Keratinocyte (primary cell): Measurements from ENCODE around the gene AHCYL2.

Source experiments
- EZH2 ChIP-seq: IDR thresholded peaks from one replicate; pipeline ENCODE4 v1.6.1; 2012; ENCODE audit warnings: inconsistent platforms, mild to moderate bottlenecking, low read length, moderate library complexity
- TF ChIP-seq, protein P1 (sequence below), 3 experiments: IDR thresholded peaks in 1 of 3; conservative IDR thresholded peaks in 1 of 3; optimal IDR thresholded peaks in 1 of 3; 2 replicates in 2 of 3; 3 replicates in 1 of 3; pipeline versions ENCODE3 to v1.5.1; 2011; ENCODE audit warnings: low read length in 3 of 3, mild to moderate bottlenecking in 3 of 3, moderate library complexity in 2 of 3, control low read depth in 1 of 3, inconsistent platforms in 1 of 3; ENCODE audit not compliant: insufficient read depth in 2 of 3; ENCODE audit errors: extremely low read depth in 1 of 3

DNA sequence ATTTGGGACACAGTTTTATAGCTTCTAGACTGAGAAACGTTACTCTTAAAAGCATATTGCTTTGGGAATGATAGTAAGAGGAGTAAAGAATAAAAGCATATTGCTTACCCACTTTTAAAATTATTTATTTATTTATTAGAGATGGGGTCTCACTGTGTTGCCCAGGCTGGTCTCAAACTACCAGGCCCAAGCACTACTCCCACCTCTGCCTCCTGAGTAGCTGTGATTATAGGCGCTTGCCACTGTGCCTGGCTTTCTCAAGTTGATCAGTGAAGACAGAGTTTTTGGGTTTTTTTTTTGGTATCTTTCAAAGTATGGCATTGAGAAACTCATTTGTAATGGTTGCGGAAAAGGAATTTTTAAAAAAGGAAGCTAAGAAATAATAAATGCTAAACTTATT lies 68.0 kb downstream of the AHCYL2 start:
- TF ChIP-seq, protein P1, sequence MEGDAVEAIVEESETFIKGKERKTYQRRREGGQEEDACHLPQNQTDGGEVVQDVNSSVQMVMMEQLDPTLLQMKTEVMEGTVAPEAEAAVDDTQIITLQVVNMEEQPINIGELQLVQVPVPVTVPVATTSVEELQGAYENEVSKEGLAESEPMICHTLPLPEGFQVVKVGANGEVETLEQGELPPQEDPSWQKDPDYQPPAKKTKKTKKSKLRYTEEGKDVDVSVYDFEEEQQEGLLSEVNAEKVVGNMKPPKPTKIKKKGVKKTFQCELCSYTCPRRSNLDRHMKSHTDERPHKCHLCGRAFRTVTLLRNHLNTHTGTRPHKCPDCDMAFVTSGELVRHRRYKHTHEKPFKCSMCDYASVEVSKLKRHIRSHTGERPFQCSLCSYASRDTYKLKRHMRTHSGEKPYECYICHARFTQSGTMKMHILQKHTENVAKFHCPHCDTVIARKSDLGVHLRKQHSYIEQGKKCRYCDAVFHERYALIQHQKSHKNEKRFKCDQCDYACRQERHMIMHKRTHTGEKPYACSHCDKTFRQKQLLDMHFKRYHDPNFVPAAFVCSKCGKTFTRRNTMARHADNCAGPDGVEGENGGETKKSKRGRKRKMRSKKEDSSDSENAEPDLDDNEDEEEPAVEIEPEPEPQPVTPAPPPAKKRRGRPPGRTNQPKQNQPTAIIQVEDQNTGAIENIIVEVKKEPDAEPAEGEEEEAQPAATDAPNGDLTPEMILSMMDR (optimal IDR thresholded peaks at IDR 0.05 in 1 of 3, IDR thresholded peaks at IDR 0.05 in 1 of 3, conservative IDR thresholded peaks at IDR 0.05 in 1 of 3; ENCODE audit: extremely low read depth in 1 of 3, insufficient read depth in 2 of 3, low read length in 3 of 3) = no peak
- TF ChIP-seq EZH2 = no peak
